Astrocyte (in vitro differentiated cells and primary cell): ENCODE data around the gene OR9Q1.

Experiments used
- CTCF ChIP-seq: IDR thresholded peaks from 2 replicates; pipeline ENCODE4 v1.5.1; 2011; ENCODE audit warnings: low read depth, mild to moderate bottlenecking, inconsistent platforms, low read length, moderate library complexity; ENCODE audit not compliant: insufficient read depth
- EZH2 ChIP-seq: IDR thresholded peaks from 2 replicates; pipeline ENCODE4 v1.6.1; 2012; ENCODE audit warnings: mild to moderate bottlenecking, low read length, inconsistent platforms; ENCODE audit not compliant: insufficient read depth

GRCh38 chr11:58188770-58189169 is 165.1 kb downstream of the OR9Q1 start, which contains the start of gene OR9Q2:
- no peak for TF ChIP-seq CTCF
- TF ChIP-seq EZH2 = no peak
